NCI-H1105 treated with DMSO at 0.1 percent for 48 hours (cell line): ENCODE results near the gene VPS45.

ENCODE experiments used
- DNase-seq: peaks from one replicate; lab custom pipeline; 2025; lab: John Stamatoyannopoulos, UW

Gene VPS45

DNA sequence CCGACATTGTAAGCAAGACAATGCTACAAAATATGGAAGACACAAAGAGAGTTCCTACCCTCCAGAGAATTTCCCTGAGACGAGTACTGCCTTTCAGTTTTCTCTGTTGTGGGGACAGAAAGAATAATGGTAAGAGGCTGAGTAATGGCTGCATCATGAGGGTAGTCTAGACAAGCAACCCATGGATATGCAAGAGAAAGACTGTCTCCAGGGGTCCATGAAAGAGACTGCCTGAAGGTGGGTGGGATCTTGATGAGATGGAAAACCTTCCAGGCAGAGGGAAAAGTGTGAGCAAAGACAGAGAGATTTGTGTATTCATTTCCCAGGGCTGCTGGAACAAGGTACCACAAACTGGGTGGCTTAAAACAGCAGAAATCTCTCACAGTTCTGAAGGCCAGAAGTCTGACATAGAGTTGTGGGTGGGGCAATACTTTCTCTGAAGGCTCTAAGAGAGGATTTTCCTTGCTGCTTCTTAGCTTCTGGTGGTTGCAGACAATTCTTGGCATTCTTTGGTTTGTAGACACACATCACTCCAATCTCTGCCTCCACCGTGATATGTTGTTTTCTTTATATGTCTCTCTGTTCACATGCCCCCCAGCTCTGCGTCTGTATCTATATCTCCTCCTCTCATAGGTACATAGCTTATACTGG lies 126.9 kb downstream of the VPS45 start:
- DNase-seq, result no peak
